Left cardiac atrium (tissue), 4 donors: ENCODE measurements around the gene PICALM. TPM values are rescaled to one million over a fixed set of nuclear protein-coding genes. Genes with fewer than 3 reads are reported as not detected.
"Not testable (repeated sequence)": the region's sequence is repeated elsewhere in the genome, so short reads cannot be mapped to it uniquely, and the experiment has no call there.

Experiments used
- ATAC-seq, 2 donors: fragments of 200-7000 bp; cut with Tn5 transposase; one replicate each; pipeline ENCODE4 v1.9.1; 2020; ENCODE audit warnings: mild to moderate bottlenecking in 2 of 2, moderate library complexity in 2 of 2
- DNase-seq: peaks from one replicate; pipeline ENCODE4 v3.0.0-alpha.2; 2020
- intact Hi-C, 2 donors: fragments of 100-400 bp; cut with DNase I; formaldehyde crosslinking; loops; one replicate each; pipeline versions ENCODE4 v1.14.1 to v1.15.1; 2022 to 2023
- long read RNA-seq: library from polyadenylated mRNA; unstranded; transcript quantifications from one replicate; pipeline ENCODE4 v2.0.0, GENCODE V29; 2021
- total RNA-seq, 2 donors: library from RNA; stranded (reverse); fragmentation: NEBNext Ultra II Directional; extraction: Animal tissue kit (Norgen Biotek cat#: 25700); gene quantifications; one replicate each; pipeline ENCODE4 v1.2.1, GENCODE V29; 2021
- donor health status: DM: no; HTN: yes; CAD: no.
- donor health status: DM: no; HTN: yes; CAD: no; lungs with severe emphysema.
- donor health status: DM: yes; HTN: yes; CAD: no.
- donor health status: Dilated cardiomyopathy.

Gene PICALM
- 100 to 1,000 TPM; 148 to 260 TPM for total RNA-seq
- long read RNA-seq, partial matches to known transcripts, result 8 of 27 reads
- long read RNA-seq, other reads (novel, unspliced or antisense), result 15 of 27 reads

- ATAC-seq, result peak; percentile 96 to 97
These were observed at the start of gene PICALM for GRCh38 chr11:86068951-86069407. PICALM (minus strand) TSS chr11:86069084; CDS start chr11:86068780, 304 bp downstream.

GRCh38 chr11:86118253-86118652, 49.4 kb upstream of the PICALM start:
- DNase-seq (no peak), ATAC-seq (no peak)
- intact Hi-C loops, result no loop called here

More at GRCh38 chr11:86068951-86069407, at the start of gene PICALM:
- DNase-seq, result peak; percentile 99
- intact Hi-C loops, result loop anchor here in 1 of 2 donors (2.0 to 5.0 kb wide), 2 partner anchors 106 to 123 kb away; no protein-coding TSS in a partner anchor

GRCh38 chr11:86117712-86118063, 48.8 kb upstream of the PICALM start:
- ATAC-seq, result no peak
- no peak for DNase-seq
- intact Hi-C loops, result no loop called here

- DNase-seq (no peak), ATAC-seq (peak in 1 of 2 donors; percentile 37)
- intact Hi-C loops, result no loop called here
These were observed 48.3 kb upstream of the PICALM start for GRCh38 chr11:86117001-86117711.

- intact Hi-C loops, result no loop called here
- DNase-seq, result no peak
- peak in 1 of 2 donors; percentile 25 for ATAC-seq
These were observed 47.5 kb upstream of the PICALM start for GRCh38 chr11:86116386-86116726.

- ATAC-seq (no peak), DNase-seq (no peak)
- intact Hi-C loops, result no loop called here
These were observed 46.9 kb upstream of the PICALM start for GRCh38 chr11:86115542-86116385.

GRCh38 chr11:86108890-86109638, 40.2 kb upstream of the PICALM start:
- ATAC-seq, result no peak
- no peak for DNase-seq
- intact Hi-C loops, result no loop called here

GRCh38 chr11:86108191-86108590, 39.3 kb upstream of the PICALM start:
- intact Hi-C loops, result no loop called here
- DNase-seq, result no peak
- no peak for ATAC-seq

GRCh38 chr11:86106916-86107315, 38.0 kb upstream of the PICALM start:
- intact Hi-C loops, result no loop called here
- no peak for ATAC-seq
- no peak for DNase-seq

GRCh38 chr11:86106031-86106430, 37.1 kb upstream of the PICALM start:
- intact Hi-C loops, DNase-seq, ATAC-seq: not testable (repeated sequence)

- intact Hi-C loops, DNase-seq, ATAC-seq: not testable (repeated sequence)
These were observed 36.7 kb upstream of the PICALM start for GRCh38 chr11:86105601-86106000.

- ATAC-seq (no peak), DNase-seq (no peak)
- intact Hi-C loops, result no loop called here
These were observed 34.9 kb upstream of the PICALM start for GRCh38 chr11:86103808-86104207.

- intact Hi-C loops, result no loop called here
These were observed 33.1 kb upstream of the PICALM start for GRCh38 chr11:86101941-86102407.

GRCh38 chr11:86101493-86101892, 32.6 kb upstream of the PICALM start:
- DNase-seq (no peak), ATAC-seq (no peak)
- intact Hi-C loops, result no loop called here

More at GRCh38 chr11:86101941-86102407, 33.1 kb upstream of the PICALM start:
- ATAC-seq, result no peak
- DNase-seq, result no peak

GRCh38 chr11:86099874-86100273, 31.0 kb upstream of the PICALM start:
- ATAC-seq (no peak), DNase-seq (no peak)

GRCh38 chr11:86097980-86098379, 29.1 kb upstream of the PICALM start:
- intact Hi-C loops, result no loop called here
- ATAC-seq (no peak), DNase-seq (no peak)

More at GRCh38 chr11:86099874-86100273, 31.0 kb upstream of the PICALM start:
- intact Hi-C loops, result no loop called here

GRCh38 chr11:86091566-86091965, 22.7 kb upstream of the PICALM start:
- ATAC-seq, result peak in 1 of 2 donors; percentile 92
- intact Hi-C loops, result no loop called here

GRCh38 chr11:86091086-86091485, 22.2 kb upstream of the PICALM start:
- ATAC-seq (no peak), DNase-seq (no peak)
- intact Hi-C loops, result no loop called here

More at GRCh38 chr11:86091566-86091965, 22.7 kb upstream of the PICALM start:
- no peak for DNase-seq

GRCh38 chr11:86089659-86090058, 20.8 kb upstream of the PICALM start:
- ATAC-seq (no peak), DNase-seq (no peak)
- intact Hi-C loops, result no loop called here
